Measurements from ENCODE around the gene POP7.
"Not testable (repeated sequence)": the region's sequence is repeated elsewhere in the genome, so short reads cannot be mapped to it uniquely, and the experiment has no call there.

The POP7 gene

GRCh38 chr7:100692578-100692961 is 13.4 kb upstream of the POP7 start:
- DNase-seq (ENCODE audit: low read depth), result no peak

- DNase-seq (ENCODE audit: low read depth), result no peak
Measured at GRCh38 chr7:100693312-100694097, 12.4 kb upstream of the POP7 start.

GRCh38 chr7:100694098-100694745 is 11.7 kb upstream of the POP7 start, which contains the start of gene GIGYF1:
Gene GIGYF1, minus strand, starts transcription at chr7:100694250. Its CDS starts 6,012 bp downstream, at chr7:100688238.
- peak; percentile 58 for DNase-seq (ENCODE audit: low read depth)

- no peak for DNase-seq (ENCODE audit: low read depth)
Measured at GRCh38 chr7:100696123-100696521, 9.8 kb upstream of the POP7 start.

- no peak for DNase-seq (ENCODE audit: low read depth)
Measured at GRCh38 chr7:100699018-100699417, 6.9 kb upstream of the POP7 start.

- DNase-seq (ENCODE audit: low read depth), result not testable (repeated sequence)
Measured at GRCh38 chr7:100701089-100701488, 4.8 kb upstream of the POP7 start.

GRCh38 chr7:100705320-100705752 is 585 bp upstream of the POP7 start:
- peak; percentile 68 for DNase-seq (ENCODE audit: low read depth)

GRCh38 chr7:100706672-100707311 is 871 bp downstream of the POP7 start:
- DNase-seq (ENCODE audit: low read depth), result no peak

- DNase-seq (ENCODE audit: low read depth), result no peak
Measured at GRCh38 chr7:100708395-100708794, 2.5 kb downstream of the POP7 start.

GRCh38 chr7:100710452-100710851 is 4.5 kb downstream of the POP7 start:
- no peak for DNase-seq (ENCODE audit: low read depth)

GRCh38 chr7:100711369-100711768 is 5.4 kb downstream of the POP7 start:
- no peak for DNase-seq (ENCODE audit: low read depth)

GRCh38 chr7:100714725-100715124 is 8.8 kb downstream of the POP7 start:
- no peak for DNase-seq (ENCODE audit: low read depth)

GRCh38 chr7:100717073-100717472 is 11.2 kb downstream of the POP7 start:
- not testable (repeated sequence) for DNase-seq (ENCODE audit: low read depth)

GRCh38 chr7:100719523-100720278 is 13.8 kb downstream of the POP7 start:
- no peak for DNase-seq (ENCODE audit: low read depth)

- DNase-seq (ENCODE audit: low read depth), result no peak
Measured at GRCh38 chr7:100720279-100720670, 14.4 kb downstream of the POP7 start, which contains the start of gene EPO. Gene EPO, plus strand, starts transcription at chr7:100720468. Its CDS starts 513 bp downstream, at chr7:100720981.

- no peak for DNase-seq (ENCODE audit: low read depth)
Measured at GRCh38 chr7:100720671-100721504, 15.0 kb downstream of the POP7 start.

GRCh38 chr7:100721505-100721812 is 15.5 kb downstream of the POP7 start:
- DNase-seq (ENCODE audit: low read depth), result no peak

- DNase-seq (ENCODE audit: low read depth), result no peak
Measured at GRCh38 chr7:100722480-100723212, 16.7 kb downstream of the POP7 start.

- DNase-seq (ENCODE audit: low read depth), result no peak
Measured at GRCh38 chr7:100723732-100724275, 17.9 kb downstream of the POP7 start.

- not testable (repeated sequence) for DNase-seq (ENCODE audit: low read depth)
Measured at GRCh38 chr7:100724364-100724763, 18.4 kb downstream of the POP7 start.
